Body of pancreas (tissue), 4 donors: ENCODE measurements around the gene SLC25A21.

Source experiments
- CTCF ChIP-seq, 7 experiments: fragments of 450-650 bp in 4 of 7; fragments of 200-600 bp in 3 of 7; sonication (generic) in 3 of 7; IDR thresholded peaks; one replicate each; pipeline ENCODE4 v1.5.1; 2016 to 2019; ENCODE audit warnings: antibody characterized with exemption in 7 of 7
- POLR2A ChIP-seq, 3 donors: fragments of 450-650 bp; IDR thresholded peaks; one replicate each; pipeline ENCODE4 v1.6.1; 2016; ENCODE audit warnings: antibody characterized with exemption in 3 of 3, mild to moderate bottlenecking in 2 of 3

GRCh38 chr14:36852981-36853691, 319.3 kb downstream of the SLC25A21 start:
- TF ChIP-seq POLR2A (IDR thresholded peaks at IDR 0.05), result no peak
- TF ChIP-seq CTCF (IDR thresholded peaks at IDR 0.05), result no peak
